ENCODE data around the gene RNF169. TPM values are rescaled to one million over a fixed set of nuclear protein-coding genes. Genes with fewer than 3 reads are reported as not detected.

The RNF169 gene
- total and polyA plus RNA-seq, 9 of the 15 experiments (the other 6 are each of a cell fraction or from before 2014, with no cell fraction given): 0.68 to 18.1 (median 10.1) TPM

GRCh38 chr11:74749127-74749964, 697 bp downstream of the RNF169 start (continued):
- TF ChIP-seq FOXP4 (CRISPR knock-in tag; IDR thresholded peaks at IDR 0.05; ENCODE audit: borderline replicate concordance) (peak; percentile 10; the same call in 1 of the 2 replicates), CREB3 (tag; conservative IDR thresholded peaks at IDR 0.05; ENCODE audit: low read depth) (no peak), SRSF1 (IDR thresholded peaks at IDR 0.05; ENCODE audit: low read depth, low read length) (no peak), ZNF133 (CRISPR knock-in tag; IDR thresholded peaks at IDR 0.05) (no peak), HLTF (IDR thresholded peaks at IDR 0.05) (0 out of 2 replicates have a peak, but pooled peaks have one; percentile 33), SMAD3 (CRISPR knock-in tag; conservative IDR thresholded peaks at IDR 0.05) (no peak), OTX1 (CRISPR knock-in tag; IDR thresholded peaks at IDR 0.05) (no peak), ZNF740 (CRISPR knock-in tag; IDR thresholded peaks at IDR 0.05) (peak; percentile 19; the same call in 1 of the 2 replicates), ZNF740 (tag; IDR thresholded peaks at IDR 0.05) (no peak), SRF (CRISPR knock-in tag; IDR thresholded peaks at IDR 0.05) (no peak), RERE (CRISPR knock-in tag; IDR thresholded peaks at IDR 0.05; ENCODE audit: borderline replicate concordance) (0 out of 2 replicates have a peak, but pooled peaks have one; percentile 82), EWSR1 (IDR thresholded peaks at IDR 0.05; ENCODE audit: borderline replicate concordance, low read depth, partially characterized antibody) (no peak), L3MBTL2 (IDR thresholded peaks at IDR 0.05) (peak; percentile 97), RFX7 (CRISPR knock-in tag; IDR thresholded peaks at IDR 0.05) (no peak), ZNF583 (CRISPR knock-in tag; IDR thresholded peaks at IDR 0.05) (no peak), ATF1 (CRISPR knock-in tag; IDR thresholded peaks at IDR 0.05) (no peak), ATF1 (tag; IDR thresholded peaks at IDR 0.05) (no peak)

Data from K562 (cell line).